ENCODE results near the gene TTC5.

DNA sequence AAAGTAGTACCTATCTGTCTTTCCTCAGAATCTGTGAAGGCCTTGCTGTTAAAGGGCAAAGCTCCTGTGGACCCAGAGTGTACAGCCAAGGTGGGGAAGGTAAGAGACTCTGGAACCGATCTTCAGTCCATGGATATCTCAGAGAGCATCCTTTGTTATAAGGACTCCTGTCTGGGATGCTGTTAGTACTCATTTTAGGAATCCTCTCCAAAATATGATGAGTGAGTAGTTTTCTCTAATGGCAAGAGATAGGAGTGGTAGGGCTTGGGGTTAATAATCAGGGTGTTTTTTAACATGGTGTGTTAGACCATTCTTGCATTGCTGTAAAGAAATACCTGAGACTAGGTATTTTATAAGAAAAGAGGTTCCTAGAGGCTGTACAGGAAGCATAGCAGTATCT is 39.6 kb upstream of the TTC5 start:
- no peak for TF ChIP-seq CTCF (IDR thresholded peaks at IDR 0.05)
- TF ChIP-seq POLR2A (IDR thresholded peaks at IDR 0.05), result no peak
- TF ChIP-seq EP300 (IDR thresholded peaks at IDR 0.05), result no peak

All from ovary (tissue), 3 donors.